OCI-LY1 (cell line): ENCODE measurements around the gene AGAP3.

Experiments
- H2AFZ ChIP-seq: fragments of 200-600 bp; sonication (generic), shearing (Covaris generic); 2 replicates; pipeline ENCODE4 v1.6.0; 2014; ENCODE audit warnings: antibody characterized with exemption, mild to moderate bottlenecking, low read length
- H3F3A ChIP-seq: fragments of 200-600 bp; sonication (generic), shearing (Covaris generic); 2 replicates; pipeline ENCODE4 v1.6.0; 2014; ENCODE audit warnings: mild to moderate bottlenecking, antibody characterized with exemption, low read length, moderate library complexity; ENCODE audit not compliant: insufficient read depth
- H3K27ac ChIP-seq: fragments of 200-600 bp; sonication (generic); 2 replicates; pipeline ENCODE4 v1.5.1; 2014; ENCODE audit warnings: low read length, mixed run types, mild to moderate bottlenecking, low read depth; ENCODE audit not compliant: poor library complexity, severe bottlenecking
- H3K27me3 ChIP-seq: fragments of 200-600 bp; sonication (generic); 2 replicates; pipeline ENCODE4 v1.6.0; 2014; ENCODE audit warnings: antibody characterized with exemption, mild to moderate bottlenecking, low read length, moderate library complexity; ENCODE audit not compliant: insufficient read depth
- H3K36me3 ChIP-seq: fragments of 200-600 bp; sonication (generic); 2 replicates; pipeline ENCODE4 v1.6.1; 2014; ENCODE audit warnings: mild to moderate bottlenecking, antibody characterized with exemption, low read length, moderate library complexity, mixed read lengths; ENCODE audit not compliant: insufficient read depth
- H3K4me1 ChIP-seq: fragments of 200-600 bp; sonication (generic); 2 replicates; pipeline ENCODE4 v1.5.1; 2014; ENCODE audit warnings: mild to moderate bottlenecking, low read length, moderate library complexity; ENCODE audit not compliant: insufficient read depth, severe bottlenecking
- H3K4me2 ChIP-seq: fragments of 200-600 bp; sonication (generic), shearing (Covaris generic); 2 replicates; pipeline ENCODE4 v1.6.1; 2014; ENCODE audit warnings: low read length
- H3K4me3 ChIP-seq: fragments of 200-600 bp; sonication (generic); 2 replicates; pipeline ENCODE4 v1.5.1; 2014; ENCODE audit warnings: low read length, low read depth, mild to moderate bottlenecking, mixed read lengths; ENCODE audit not compliant: poor library complexity, severe bottlenecking
- H3K79me2 ChIP-seq: fragments of 200-600 bp; shearing (Covaris generic); 2 replicates; pipeline ENCODE4 v1.6.1; 2016; ENCODE audit warnings: mixed run types, low read length, mixed read lengths; ENCODE audit not compliant: insufficient read depth
- H3K9ac ChIP-seq: fragments of 200-600 bp; sonication (generic), shearing (Covaris generic); 2 replicates; pipeline ENCODE4 v1.6.1; 2014; ENCODE audit warnings: mild to moderate bottlenecking, low read length, mixed read lengths
- H3K9me2 ChIP-seq: fragments of 200-600 bp; sonication (generic), shearing (Covaris generic); 2 replicates; pipeline ENCODE4 v1.6.1; 2014; ENCODE audit warnings: low read depth, mild to moderate bottlenecking, low read length, mixed read lengths
- H3K9me3 ChIP-seq: fragments of 200-600 bp; shearing (Covaris generic); 2 replicates; pipeline ENCODE4 v1.6.1; 2014; ENCODE audit warnings: low read length, mixed read lengths
- H4K20me1 ChIP-seq: fragments of 200-600 bp; sonication (generic), shearing (Covaris generic); 2 replicates; pipeline ENCODE4 v1.6.0; 2016; ENCODE audit warnings: mild to moderate bottlenecking, low read length; ENCODE audit not compliant: insufficient read depth
- EZH2 ChIP-seq: fragments of 200-600 bp; sonication (generic), shearing (Covaris generic); IDR thresholded peaks from 2 replicates; pipeline ENCODE4 v1.8.0; 2017; ENCODE audit warnings: borderline replicate concordance, mixed run types, mild to moderate bottlenecking, antibody characterized with exemption, low read length, moderate library complexity, mixed read lengths
- TF ChIP-seq, protein P1 (sequence below): fragments of 200-600 bp; sonication (generic), shearing (Covaris generic); IDR thresholded peaks from 2 replicates; pipeline ENCODE4 v1.5.1; 2017; ENCODE audit warnings: mild to moderate bottlenecking, antibody characterized with exemption, low read length, moderate library complexity, mixed read lengths

AGAP3 gene

DNA sequence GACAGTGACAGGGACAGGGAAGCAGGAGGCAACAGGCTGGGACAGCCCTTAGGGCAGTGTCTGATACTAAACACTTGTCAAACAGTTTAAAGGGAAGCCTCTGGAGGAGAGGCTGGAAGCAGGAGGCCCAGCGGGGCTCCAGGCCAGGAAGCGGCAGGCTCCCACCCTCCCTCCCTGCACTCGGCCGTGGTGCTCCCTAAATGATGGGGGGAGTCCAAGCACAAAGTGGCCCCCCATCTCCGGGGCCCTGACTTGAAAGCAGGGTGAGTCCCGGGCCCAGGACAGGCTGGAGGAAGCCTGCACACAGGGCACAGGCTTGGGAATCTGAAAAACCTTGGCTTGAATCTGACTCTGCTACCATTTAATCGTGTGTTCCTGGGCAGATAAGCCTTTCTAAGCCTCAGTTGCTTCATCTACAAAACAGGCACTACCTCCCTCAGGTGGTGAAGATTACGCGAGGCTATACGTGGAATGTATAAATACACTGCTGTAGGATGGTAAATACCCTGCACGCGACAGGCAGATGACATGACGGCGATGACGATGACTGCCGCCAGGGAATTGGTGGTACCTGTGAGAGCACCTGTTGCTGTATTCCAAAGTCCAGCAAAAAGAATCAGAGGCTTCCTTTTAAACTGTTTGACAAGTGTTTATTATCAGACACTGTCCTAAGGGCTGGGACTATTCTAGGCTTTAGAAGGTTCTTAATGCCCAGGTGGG is 47.2 kb downstream of the AGAP3 start:
- no peak overlapping the region for H3K4me2 ChIP-seq
- no peak overlapping the region for H3K9ac ChIP-seq
- H3K9me3 ChIP-seq: no peaks in the 10 kb centered on the region
- H3K27me3 ChIP-seq: peaks cover 22% of the 10 kb centered on the region; the same call in 1 of the 2 replicates
- H4K20me1 ChIP-seq: no peaks in the 10 kb centered on the region
- no peak overlapping the region for H3K4me3 ChIP-seq
- H3K79me2 ChIP-seq: no peaks in the 10 kb centered on the region
- no peak overlapping the region for H2AFZ ChIP-seq
- H3K9me2 ChIP-seq: no peaks in the 10 kb centered on the region
- H3K27ac ChIP-seq: no peak overlapping the region
- TF ChIP-seq EZH2: no peak
- TF ChIP-seq, protein P1, sequence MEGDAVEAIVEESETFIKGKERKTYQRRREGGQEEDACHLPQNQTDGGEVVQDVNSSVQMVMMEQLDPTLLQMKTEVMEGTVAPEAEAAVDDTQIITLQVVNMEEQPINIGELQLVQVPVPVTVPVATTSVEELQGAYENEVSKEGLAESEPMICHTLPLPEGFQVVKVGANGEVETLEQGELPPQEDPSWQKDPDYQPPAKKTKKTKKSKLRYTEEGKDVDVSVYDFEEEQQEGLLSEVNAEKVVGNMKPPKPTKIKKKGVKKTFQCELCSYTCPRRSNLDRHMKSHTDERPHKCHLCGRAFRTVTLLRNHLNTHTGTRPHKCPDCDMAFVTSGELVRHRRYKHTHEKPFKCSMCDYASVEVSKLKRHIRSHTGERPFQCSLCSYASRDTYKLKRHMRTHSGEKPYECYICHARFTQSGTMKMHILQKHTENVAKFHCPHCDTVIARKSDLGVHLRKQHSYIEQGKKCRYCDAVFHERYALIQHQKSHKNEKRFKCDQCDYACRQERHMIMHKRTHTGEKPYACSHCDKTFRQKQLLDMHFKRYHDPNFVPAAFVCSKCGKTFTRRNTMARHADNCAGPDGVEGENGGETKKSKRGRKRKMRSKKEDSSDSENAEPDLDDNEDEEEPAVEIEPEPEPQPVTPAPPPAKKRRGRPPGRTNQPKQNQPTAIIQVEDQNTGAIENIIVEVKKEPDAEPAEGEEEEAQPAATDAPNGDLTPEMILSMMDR: no peak
- no peaks in the 10 kb centered on the region for H3K36me3 ChIP-seq
- H3K4me1 ChIP-seq: no peaks in the 10 kb centered on the region
- H3F3A ChIP-seq: no peaks in the 10 kb centered on the region

DNA sequence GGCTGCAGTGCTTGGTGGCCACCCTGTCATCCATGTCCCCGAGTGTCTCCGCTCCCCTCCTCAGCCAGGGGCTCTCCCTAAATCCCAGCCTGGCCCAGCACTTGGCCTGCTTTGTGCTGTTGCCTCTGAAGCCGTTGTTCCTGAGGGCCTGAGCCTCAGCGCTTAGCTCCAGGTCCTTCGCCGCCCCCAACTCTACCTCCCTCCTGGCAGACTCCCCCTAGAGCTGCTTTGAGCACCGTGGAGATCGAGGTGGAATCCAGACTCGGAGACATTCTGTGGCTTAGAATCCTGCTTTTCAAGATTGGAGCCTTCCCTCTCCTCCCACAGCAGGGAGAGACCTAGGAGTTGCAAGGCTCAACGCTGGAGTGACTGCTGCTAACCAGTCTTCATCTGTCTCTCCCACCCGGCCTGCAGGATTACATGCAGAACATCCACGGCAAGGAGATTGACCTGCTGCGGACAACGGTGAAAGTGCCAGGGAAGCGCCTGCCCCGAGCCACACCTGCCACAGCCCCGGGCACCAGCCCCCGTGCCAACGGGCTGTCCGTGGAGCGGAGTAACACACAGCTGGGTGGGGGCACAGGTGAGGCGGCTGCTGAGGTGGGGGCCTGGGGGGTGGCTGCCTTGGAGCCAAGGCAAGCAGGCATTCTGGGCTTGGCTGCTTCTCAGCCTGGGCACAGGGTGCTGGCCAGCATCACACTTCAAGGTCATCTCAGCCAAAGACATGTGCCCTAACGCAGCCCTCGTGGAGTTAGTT is 47.9 kb downstream of the AGAP3 start:
- H3K27me3 ChIP-seq: peaks cover 15% of the 10 kb centered on the region; the same call in 1 of the 2 replicates
- no peak overlapping the region for H3K9ac ChIP-seq
- H3F3A ChIP-seq: no peaks in the 10 kb centered on the region
- H3K4me2 ChIP-seq: no peak overlapping the region
- no peaks in the 10 kb centered on the region for H3K9me2 ChIP-seq
- no peaks in the 10 kb centered on the region for H3K9me3 ChIP-seq
- H3K27ac ChIP-seq: no peak overlapping the region
- H2AFZ ChIP-seq: no peak overlapping the region
- no peaks in the 10 kb centered on the region for H3K4me1 ChIP-seq
- H3K36me3 ChIP-seq: no peaks in the 10 kb centered on the region
- H3K4me3 ChIP-seq: no peak overlapping the region
- H4K20me1 ChIP-seq: no peaks in the 10 kb centered on the region
- H3K79me2 ChIP-seq: no peaks in the 10 kb centered on the region
- TF ChIP-seq, protein P1: no peak
- no peak for TF ChIP-seq EZH2

DNA sequence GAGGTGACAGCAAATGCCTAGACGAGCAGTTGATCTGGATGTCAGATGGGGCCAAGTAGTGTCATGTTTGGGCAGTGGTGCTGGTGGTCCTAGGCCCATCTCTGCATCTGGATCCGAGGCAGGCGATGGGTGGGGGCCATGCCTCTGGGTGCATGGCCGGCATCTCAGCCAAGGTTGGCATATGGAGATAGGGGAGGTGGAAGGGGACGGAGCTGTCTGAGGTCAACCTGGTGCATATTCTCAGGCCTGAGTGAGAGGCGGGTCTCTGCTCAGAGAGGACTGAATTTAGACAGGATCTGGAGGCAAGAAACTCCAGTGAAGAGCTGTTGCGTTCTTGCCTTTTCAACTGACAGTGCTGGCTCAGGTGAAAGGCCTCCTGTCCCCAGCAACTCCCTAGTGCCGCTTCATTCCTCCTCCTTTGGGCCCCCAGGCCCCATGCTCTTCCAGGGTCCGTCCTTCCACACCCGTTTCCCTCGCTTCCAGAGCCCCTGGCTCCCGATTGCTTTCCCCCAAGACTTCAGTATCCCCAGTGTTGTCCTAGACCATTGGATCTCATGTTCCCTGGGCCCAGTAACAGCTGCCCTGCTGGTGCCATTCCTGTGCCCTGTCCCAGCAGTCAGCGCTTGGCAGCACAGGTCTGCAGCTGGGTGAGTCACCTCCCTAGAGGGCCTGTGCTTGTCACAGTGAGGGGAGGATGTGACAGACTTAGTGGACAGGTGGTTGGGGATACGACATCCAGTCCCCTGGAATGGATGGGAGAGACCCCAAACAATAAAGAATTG is 48.7 kb downstream of the AGAP3 start:
- no peak for TF ChIP-seq EZH2
- TF ChIP-seq, protein P1: no peak
- H3K36me3 ChIP-seq: no peaks in the 10 kb centered on the region
- H2AFZ ChIP-seq: no peak overlapping the region
- H3K4me2 ChIP-seq: no peak overlapping the region
- H3K4me1 ChIP-seq: no peaks in the 10 kb centered on the region
- no peak overlapping the region for H3K9ac ChIP-seq
- no peaks in the 10 kb centered on the region for H4K20me1 ChIP-seq
- no peaks in the 10 kb centered on the region for H3K9me3 ChIP-seq
- no peaks in the 10 kb centered on the region for H3K79me2 ChIP-seq
- peaks cover 13% of the 10 kb centered on the region; the same call in 1 of the 2 replicates for H3K27me3 ChIP-seq
- H3K27ac ChIP-seq: no peak overlapping the region
- no peaks in the 10 kb centered on the region for H3F3A ChIP-seq
- H3K9me2 ChIP-seq: no peaks in the 10 kb centered on the region
- no peak overlapping the region for H3K4me3 ChIP-seq
